Endothelial cell of umbilical vein (primary cell): ENCODE results near the gene COL4A2. TPM values are rescaled to one million over a fixed set of nuclear protein-coding genes. Genes with fewer than 3 reads are reported as not detected.

Experiments
- BruUV-seq: library from RNA; stranded (reverse); fragments of 400-500 nt; replicated peaks from 2 replicates; lab custom pipeline; 2021; lab: Mats Ljungman, UMichigan
- CTCF ChIA-PET: fragments of 300-600, 350-600 bp; sonication (Branson Sonifier 250); formaldehyde crosslinking; loops from one replicate; lab custom pipeline; 2021; ENCODE audit warnings: antibody characterized with exemption, inconsistent platforms; lab: Charles Lee
- POLR2A ChIA-PET: fragments of 300-600, 350-600 bp; sonication (Branson Sonifier 250); formaldehyde crosslinking; loops from one replicate; lab custom pipeline; 2021; ENCODE audit warnings: antibody characterized with exemption, inconsistent platforms; lab: Charles Lee
- DNase-seq: peaks from one replicate; pipeline ENCODE4 v3.0.0-alpha.2; 2011; ENCODE audit warnings: low read depth, low spot score
- FAIRE-seq: peaks from 2 replicates; lab custom pipeline; 2011; peaks lifted over from hg19 to GRCh38; lab: Jason Lieb, UNC
- H2AFZ ChIP-seq: 2 replicates; pipeline ENCODE4 v1.6.0; 2012; ENCODE audit warnings: low read depth, low read length, control low read depth, inconsistent platforms
- H3K27ac ChIP-seq: 2 replicates; pipeline ENCODE4 v1.5.1; 2011; ENCODE audit warnings: low read depth, mild to moderate bottlenecking, control low read depth, low read length, moderate library complexity; ENCODE audit not compliant: insufficient read depth
- H3K27me3 ChIP-seq, 2 experiments: 2 replicates each; pipeline versions ENCODE4 v1.6.0 to v1.6.1; 2011; ENCODE audit warnings: low read length in 2 of 2, mixed read lengths in 1 of 2; ENCODE audit not compliant: control insufficient read depth in 2 of 2, insufficient read depth in 2 of 2
- H3K36me3 ChIP-seq, 2 experiments: 2 replicates in 1 of 2; 3 replicates in 1 of 2; pipeline ENCODE4 v1.5.1; 2011; ENCODE audit warnings: low read length in 2 of 2, mild to moderate bottlenecking in 1 of 2, moderate library complexity in 1 of 2; ENCODE audit not compliant: control insufficient read depth in 2 of 2, insufficient read depth in 2 of 2; ENCODE audit errors: extremely low read depth in 1 of 2
- H3K4me1 ChIP-seq: 3 replicates; pipeline ENCODE4 v1.5.1; 2011; ENCODE audit warnings: mild to moderate bottlenecking, low read length; ENCODE audit not compliant: control insufficient read depth, insufficient read depth; ENCODE audit errors: extremely low read depth
- H3K4me2 ChIP-seq: 2 replicates; pipeline ENCODE4 v1.6.1; 2011; ENCODE audit warnings: low read length, control low read depth, mixed read lengths; ENCODE audit not compliant: insufficient read depth
- H3K4me3 ChIP-seq, 3 experiments: fragments of 200-600 bp in 1 of 3; sonication (generic), shearing (Covaris generic) in 1 of 3; replicated peaks in 1 of 3; 2 replicates each; pipeline ENCODE4 v1.5.1; 2011 to 2016; ENCODE audit warnings: control low read depth in 3 of 3, low read length in 3 of 3, mild to moderate bottlenecking in 2 of 3, inconsistent platforms in 1 of 3, low read depth in 1 of 3, moderate library complexity in 1 of 3; ENCODE audit not compliant: insufficient read depth in 1 of 3
- H3K79me2 ChIP-seq: 2 replicates; pipeline ENCODE4 v1.6.0; 2012; ENCODE audit warnings: low read length, inconsistent platforms; ENCODE audit not compliant: control insufficient read depth, insufficient read depth
- H3K9ac ChIP-seq: replicated peaks from 2 replicates; pipeline ENCODE3; 2011; ENCODE audit warnings: low read length, control low read depth; ENCODE audit not compliant: insufficient read depth; ENCODE audit errors: extremely low read depth
- H3K9me1 ChIP-seq: replicated peaks from 3 replicates; pipeline ENCODE4 v1.6.0; 2011; ENCODE audit warnings: mild to moderate bottlenecking, low read length; ENCODE audit not compliant: control insufficient read depth, insufficient read depth; ENCODE audit errors: extremely low read depth
- H3K9me3 ChIP-seq: replicated peaks from 2 replicates; pipeline ENCODE4 v1.5.1; 2012; ENCODE audit warnings: low read length, inconsistent platforms; ENCODE audit not compliant: control insufficient read depth, insufficient read depth
- H4K20me1 ChIP-seq: replicated peaks from 2 replicates; pipeline ENCODE3; 2011; ENCODE audit warnings: mild to moderate bottlenecking, low read length; ENCODE audit not compliant: control insufficient read depth, insufficient read depth; ENCODE audit errors: extremely low read depth
- EZH2 ChIP-seq: IDR thresholded peaks from 2 replicates; pipeline ENCODE4 v1.6.1; 2012; ENCODE audit warnings: borderline replicate concordance, low read depth, mild to moderate bottlenecking, moderate library complexity, low read length, inconsistent platforms; ENCODE audit not compliant: severe bottlenecking
- FOS ChIP-seq: IDR thresholded peaks from 2 replicates; pipeline ENCODE4 v1.6.1; 2011; ENCODE audit warnings: mild to moderate bottlenecking, low read length, moderate library complexity, borderline replicate concordance; ENCODE audit not compliant: insufficient read depth
- GATA2 ChIP-seq: IDR thresholded peaks from 2 replicates; pipeline ENCODE4 v1.7.0; 2011; ENCODE audit warnings: low read depth, mild to moderate bottlenecking, moderate library complexity, mixed read lengths, low read length; ENCODE audit not compliant: insufficient read length, insufficient read depth
- JUN ChIP-seq: IDR thresholded peaks from 2 replicates; pipeline ENCODE4 v1.6.1; 2011; ENCODE audit warnings: borderline replicate concordance, low read depth; ENCODE audit not compliant: insufficient read length, insufficient read depth
- MYC ChIP-seq: IDR thresholded peaks from one replicate; pipeline ENCODE4 v1.6.1; 2011; ENCODE audit warnings: mild to moderate bottlenecking, low read depth, low read length
- POLR2A ChIP-seq: IDR thresholded peaks from 2 replicates; pipeline ENCODE4 v1.6.1; 2012; ENCODE audit warnings: low read depth, mild to moderate bottlenecking, control low read depth, low read length
- POLR2AphosphoS5 ChIP-seq: IDR thresholded peaks from 2 replicates; pipeline ENCODE4 v1.6.1; 2012; ENCODE audit warnings: low read depth, mild to moderate bottlenecking, control low read depth, low read length, moderate library complexity; ENCODE audit not compliant: insufficient read depth
- dilution Hi-C: fragments of 300-500 bp; cut with MboI; formaldehyde crosslinking; loops from one replicate; pipeline ENCODE4 v1.15.0; 2019; ENCODE audit warnings: low sequenced_read_pairs; ENCODE audit not compliant: extremely low pct_ligation_motif_present
- intact Hi-C: fragments of 100-400 bp; cut with micrococcal nuclease; formaldehyde crosslinking; loops from one replicate; pipeline ENCODE4 v1.10.0; 2022
- polyA plus RNA-seq, 4 experiments: library from polyadenylated mRNA; depleted of rRNA in 3 of 4; stranded (reverse) in 3 of 4; unstranded in 1 of 4; fragments of >200 nt; gene quantifications; 2 replicates each; pipeline versions ENCODE4 v1.2.1 to v1.2.3, GENCODE V29; 2011 to 2012; ENCODE audit warnings: missing spikeins in 1 of 4
- total RNA-seq: library from RNA; stranded (reverse); gene quantifications from 2 replicates; pipeline ENCODE4 v1.2.3, GENCODE V29; 2021
- TF ChIP-seq, protein P1 (sequence below), 2 donors: IDR thresholded peaks; 1 replicate in 1 of 2; 2 replicates in 1 of 2; pipeline ENCODE4 v1.5.1; 2011; ENCODE audit warnings: low read length in 2 of 2, mild to moderate bottlenecking in 2 of 2, moderate library complexity in 2 of 2, control low read depth in 1 of 2, inconsistent platforms in 1 of 2, low read depth in 1 of 2; ENCODE audit not compliant: insufficient read depth in 1 of 2; ENCODE audit errors: extremely low read depth in 1 of 2
- TF ChIP-seq, protein P2 (sequence below): IDR thresholded peaks from 2 replicates; pipeline ENCODE4 v1.6.1; 2011; ENCODE audit not compliant: insufficient read depth, insufficient read length

Gene COL4A2
- total and polyA plus RNA-seq, 2 donors (not counting 3 experiments of a cell fraction or from before 2014, with no cell fraction given), result 792 to 940 TPM

- Histone ChIP-seq H4K20me1 (no peaks in the 10 kb centered on the region), H3K9me3 (no peaks in the 10 kb centered on the region), H3K27me3 (no peaks in the 10 kb centered on the region), H3K9me1 (no peaks in the 10 kb centered on the region), H3K9ac (no peak overlapping the region), H3K79me2 (peaks cover 40% of the 10 kb centered on the region), H3K36me3 (peaks cover 2 to 3% of the 10 kb centered on the region in 2 experiments), H2AFZ (no peak overlapping the region), H3K27ac (no peak overlapping the region), H3K4me3 (no peak overlapping the region), H3K4me2 (no peak overlapping the region), H3K4me1 (peaks cover 40% of the 10 kb centered on the region)
- CTCF ChIA-PET, result interaction anchor here (3.2 kb wide), 1 partner anchor 11 kb away, joined by 30 read pairs; no protein-coding TSS in a partner anchor
- TF ChIP-seq JUN (no peak), EZH2 (no peak), GATA2 (no peak), POLR2AphosphoS5 (no peak), MYC (no peak), POLR2A (no peak), FOS (no peak)
- TF ChIP-seq, protein P1, sequence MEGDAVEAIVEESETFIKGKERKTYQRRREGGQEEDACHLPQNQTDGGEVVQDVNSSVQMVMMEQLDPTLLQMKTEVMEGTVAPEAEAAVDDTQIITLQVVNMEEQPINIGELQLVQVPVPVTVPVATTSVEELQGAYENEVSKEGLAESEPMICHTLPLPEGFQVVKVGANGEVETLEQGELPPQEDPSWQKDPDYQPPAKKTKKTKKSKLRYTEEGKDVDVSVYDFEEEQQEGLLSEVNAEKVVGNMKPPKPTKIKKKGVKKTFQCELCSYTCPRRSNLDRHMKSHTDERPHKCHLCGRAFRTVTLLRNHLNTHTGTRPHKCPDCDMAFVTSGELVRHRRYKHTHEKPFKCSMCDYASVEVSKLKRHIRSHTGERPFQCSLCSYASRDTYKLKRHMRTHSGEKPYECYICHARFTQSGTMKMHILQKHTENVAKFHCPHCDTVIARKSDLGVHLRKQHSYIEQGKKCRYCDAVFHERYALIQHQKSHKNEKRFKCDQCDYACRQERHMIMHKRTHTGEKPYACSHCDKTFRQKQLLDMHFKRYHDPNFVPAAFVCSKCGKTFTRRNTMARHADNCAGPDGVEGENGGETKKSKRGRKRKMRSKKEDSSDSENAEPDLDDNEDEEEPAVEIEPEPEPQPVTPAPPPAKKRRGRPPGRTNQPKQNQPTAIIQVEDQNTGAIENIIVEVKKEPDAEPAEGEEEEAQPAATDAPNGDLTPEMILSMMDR (IDR thresholded peaks at IDR 0.05; ENCODE audit: extremely low read depth in 1 of 2, insufficient read depth in 1 of 2, low read depth in 1 of 2, low read length in 2 of 2), result no peak
- TF ChIP-seq, protein P2, sequence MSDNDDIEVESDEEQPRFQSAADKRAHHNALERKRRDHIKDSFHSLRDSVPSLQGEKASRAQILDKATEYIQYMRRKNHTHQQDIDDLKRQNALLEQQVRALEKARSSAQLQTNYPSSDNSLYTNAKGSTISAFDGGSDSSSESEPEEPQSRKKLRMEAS, result no peak
- no TSS peak for BruUV-seq
- dilution Hi-C loops, result no loop called here
- POLR2A ChIA-PET, result no interaction called here
- DNase-seq (no peak), FAIRE-seq (no peak)
- intact Hi-C loops, result no loop called here
Measured at GRCh38 chr13:110257408-110257807, 49.7 kb upstream of the COL4A2 start.
